GM23338 (cell line): ENCODE measurements around the gene MAPK8IP2. TPM values are rescaled to one million over a fixed set of nuclear protein-coding genes. Genes with fewer than 3 reads are reported as not detected.
A peak's percentile ranks its signal among the peaks of the same experiment; 100 is the strongest.

Experiments
- ATAC-seq: fragments of 200-7000 bp; cut with Tn5 transposase; 3 replicates; pipeline ENCODE4 v1.9.1; 2020
- DNase-seq: peaks from one replicate; pipeline ENCODE4 v3.0.0-alpha.2; 2015; ENCODE audit warnings: low spot score
- H2AFZ ChIP-seq: fragments of 200-600 bp; sonication (generic); 2 replicates; pipeline ENCODE4 v1.8.0; 2016; ENCODE audit warnings: antibody characterized with exemption, mild to moderate bottlenecking, moderate library complexity
- H3F3A ChIP-seq: fragments of 200-600 bp; sonication (generic); replicated peaks from 2 replicates; pipeline ENCODE4 v1.8.0; 2017; ENCODE audit warnings: antibody characterized with exemption, mixed run types, low read depth
- H3K27ac ChIP-seq: fragments of 200-600 bp; sonication (generic); 2 replicates; pipeline ENCODE4 v1.6.1; 2016; ENCODE audit warnings: low read depth
- H3K27me3 ChIP-seq: fragments of 200-600 bp; sonication (generic); 2 replicates; pipeline ENCODE4 v1.8.0; 2016; ENCODE audit warnings: mild to moderate bottlenecking, mixed run types, moderate library complexity; ENCODE audit not compliant: insufficient read depth
- H3K36me3 ChIP-seq: fragments of 200-600 bp; sonication (generic); 2 replicates; pipeline ENCODE4 v1.8.0; 2016; ENCODE audit warnings: mild to moderate bottlenecking; ENCODE audit not compliant: insufficient read depth
- H3K4me1 ChIP-seq: fragments of 200-600 bp; sonication (generic); 2 replicates; pipeline ENCODE4 v1.8.0; 2016; ENCODE audit warnings: mild to moderate bottlenecking, moderate library complexity; ENCODE audit not compliant: insufficient read depth
- H3K4me2 ChIP-seq: fragments of 200-600 bp; sonication (generic); 2 replicates; pipeline ENCODE4 v1.7.1; 2017; ENCODE audit warnings: mixed run types
- H3K4me3 ChIP-seq: fragments of 200-600 bp; sonication (generic); 2 replicates; pipeline ENCODE4 v1.6.1; 2016; ENCODE audit warnings: mixed run types
- H3K79me2 ChIP-seq: fragments of 200-600 bp; sonication (generic); replicated peaks from 2 replicates; pipeline ENCODE4 v1.8.0; 2017; ENCODE audit warnings: mild to moderate bottlenecking; ENCODE audit not compliant: insufficient read depth
- H3K9me2 ChIP-seq: fragments of 200-600 bp; sonication (generic); 2 replicates; pipeline ENCODE4 v1.8.0; 2017; ENCODE audit not compliant: insufficient read depth
- H4K20me1 ChIP-seq: fragments of 200-600 bp; sonication (generic); replicated peaks from 2 replicates; pipeline ENCODE4 v1.8.0; 2017; ENCODE audit warnings: mild to moderate bottlenecking; ENCODE audit not compliant: insufficient read depth
- H3K27ac Mint-ChIP-seq: 2 replicates; pipeline ENCODE4 v1.8.0; 2020; ENCODE audit warnings: inconsistent platforms, mild to moderate bottlenecking, moderate library complexity, mixed read lengths
- H3K27me3 Mint-ChIP-seq: 3 replicates; pipeline ENCODE4 v1.8.0; 2022; ENCODE audit warnings: low read depth, mild to moderate bottlenecking, moderate library complexity, mixed read lengths, inconsistent platforms; ENCODE audit not compliant: insufficient read depth, poor library complexity
- H3K36me3 Mint-ChIP-seq: 3 replicates; pipeline ENCODE4 v1.8.0; 2021; ENCODE audit warnings: low read depth, mild to moderate bottlenecking, inconsistent platforms, moderate library complexity, mixed read lengths
- H3K4me1 Mint-ChIP-seq: 3 replicates; pipeline ENCODE4 v1.8.0; 2020; ENCODE audit warnings: mild to moderate bottlenecking, inconsistent platforms, mixed read lengths
- H3K4me3 Mint-ChIP-seq: 3 replicates; pipeline ENCODE4 v1.8.0; 2021; ENCODE audit warnings: moderate library complexity, mild to moderate bottlenecking, inconsistent platforms, mixed read lengths
- H3K9me3 Mint-ChIP-seq: 3 replicates; pipeline ENCODE4 v1.8.0; 2020; ENCODE audit warnings: moderate library complexity, mild to moderate bottlenecking, inconsistent platforms, mixed read lengths
- CREB1 ChIP-seq: fragments of 250-450 bp; sonication (Bioruptor Pico); IDR thresholded peaks from 2 replicates; pipeline ENCODE4 v1.5.0; 2020; ENCODE audit warnings: low read depth, mild to moderate bottlenecking, moderate library complexity
- EZH2 ChIP-seq: fragments of 200-600 bp; sonication (generic); IDR thresholded peaks from one replicate; pipeline ENCODE4 v1.8.0; 2017; ENCODE audit warnings: antibody characterized with exemption, mild to moderate bottlenecking, low read depth; ENCODE audit not compliant: unreplicated experiment
- ZNF114 ChIP-seq: fragments of 250-450 bp; sonication (Bioruptor Pico); IDR thresholded peaks from 2 replicates; pipeline ENCODE4 v1.5.0; 2020; ENCODE audit warnings: mild to moderate bottlenecking, moderate library complexity
- ZNF331 ChIP-seq: fragments of 250-450 bp; sonication (Bioruptor Pico); IDR thresholded peaks from 2 replicates; pipeline ENCODE4 v1.5.0; 2020; ENCODE audit warnings: low read depth, mild to moderate bottlenecking, moderate library complexity
- polyA plus RNA-seq: library from polyadenylated mRNA; unstranded; fragments of >200 nt; fragmentation: Nextera tagmentation; extraction: Ambion mirVana; gene quantifications from 2 replicates; pipeline ENCODE4 v1.2.1, GENCODE V29; 2016
- total RNA-seq: library from RNA; depleted of rRNA; stranded (reverse); fragments of >200 nt; shearing (Covaris generic); gene quantifications from 2 replicates; pipeline ENCODE4 v1.2.3, GENCODE V29; 2014
- TF ChIP-seq, protein P1 (sequence below), 2 experiments: fragments of 200-600 bp in 1 of 2; sonication (generic) in 1 of 2; conservative IDR thresholded peaks; 2 replicates each; pipeline versions ENCODE4 v1.5.1 to v1.6.1; 2016 to 2017; ENCODE audit warnings: antibody characterized with exemption in 2 of 2, low read depth in 2 of 2, mild to moderate bottlenecking in 2 of 2, moderate library complexity in 1 of 2
- TF ChIP-seq, protein P2 (sequence below): fragments of 250-450 bp; sonication (Bioruptor Pico); IDR thresholded peaks from 2 replicates; pipeline ENCODE4 v1.5.0; 2020; ENCODE audit warnings: mild to moderate bottlenecking, moderate library complexity

MAPK8IP2 gene
- total and polyA plus RNA-seq, 2 experiments from 2014 or later: 0.15 to 3.5 TPM

DNA sequence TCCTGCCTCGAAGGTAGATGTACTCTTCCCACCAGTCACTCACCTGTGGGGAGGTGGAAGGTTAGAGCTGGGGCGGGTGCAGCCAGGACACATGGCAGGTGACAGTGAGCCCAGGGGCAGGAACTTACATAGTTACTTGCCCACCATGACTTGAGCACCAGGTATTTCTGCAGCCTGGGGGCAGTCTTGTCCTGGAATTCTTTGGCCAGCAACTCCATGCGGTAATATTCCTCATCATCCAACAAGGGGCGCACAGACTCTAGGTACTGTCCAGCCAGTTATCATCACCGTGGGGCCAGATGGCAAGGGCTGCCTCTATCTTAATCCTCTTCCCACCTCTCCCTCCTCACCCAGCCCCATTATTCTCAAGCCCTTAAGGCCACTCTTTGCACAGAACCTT, 24.5 kb upstream of the MAPK8IP2 start:
- no peak overlapping the region for H3K4me3 Mint-ChIP-seq
- no peaks in the 10 kb centered on the region for H3K9me3 Mint-ChIP-seq
- H3K27me3 Mint-ChIP-seq: peaks cover 7% of the 10 kb centered on the region
- Histone ChIP-seq H3K4me1 (no peaks in the 10 kb centered on the region), H3K27ac (no peak overlapping the region), H3K4me3 (no peak overlapping the region), H3K4me2 (no peak overlapping the region), H3K9me2 (no peaks in the 10 kb centered on the region), H4K20me1 (peaks cover 2% of the 10 kb centered on the region; the same call in 1 of the 2 replicates), H2AFZ (no peak overlapping the region), H3K36me3 (no peaks in the 10 kb centered on the region), H3F3A (no peaks in the 10 kb centered on the region; the same call in 1 of the 2 replicates), H3K27me3 (no peaks in the 10 kb centered on the region), H3K79me2 (no peaks in the 10 kb centered on the region)
- no peaks in the 10 kb centered on the region for H3K4me1 Mint-ChIP-seq
- H3K27ac Mint-ChIP-seq: no peak overlapping the region
- TF ChIP-seq, protein P1, sequence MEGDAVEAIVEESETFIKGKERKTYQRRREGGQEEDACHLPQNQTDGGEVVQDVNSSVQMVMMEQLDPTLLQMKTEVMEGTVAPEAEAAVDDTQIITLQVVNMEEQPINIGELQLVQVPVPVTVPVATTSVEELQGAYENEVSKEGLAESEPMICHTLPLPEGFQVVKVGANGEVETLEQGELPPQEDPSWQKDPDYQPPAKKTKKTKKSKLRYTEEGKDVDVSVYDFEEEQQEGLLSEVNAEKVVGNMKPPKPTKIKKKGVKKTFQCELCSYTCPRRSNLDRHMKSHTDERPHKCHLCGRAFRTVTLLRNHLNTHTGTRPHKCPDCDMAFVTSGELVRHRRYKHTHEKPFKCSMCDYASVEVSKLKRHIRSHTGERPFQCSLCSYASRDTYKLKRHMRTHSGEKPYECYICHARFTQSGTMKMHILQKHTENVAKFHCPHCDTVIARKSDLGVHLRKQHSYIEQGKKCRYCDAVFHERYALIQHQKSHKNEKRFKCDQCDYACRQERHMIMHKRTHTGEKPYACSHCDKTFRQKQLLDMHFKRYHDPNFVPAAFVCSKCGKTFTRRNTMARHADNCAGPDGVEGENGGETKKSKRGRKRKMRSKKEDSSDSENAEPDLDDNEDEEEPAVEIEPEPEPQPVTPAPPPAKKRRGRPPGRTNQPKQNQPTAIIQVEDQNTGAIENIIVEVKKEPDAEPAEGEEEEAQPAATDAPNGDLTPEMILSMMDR (conservative IDR thresholded peaks at IDR 0.05; ENCODE audit: low read depth in 2 of 2): peak; percentile 54 to 84
- no peak for TF ChIP-seq ZNF114 (CRISPR knock-in tag)
- ATAC-seq: peak; percentile 46
- peaks cover 23% of the 10 kb centered on the region for H3K36me3 Mint-ChIP-seq
- DNase-seq: peak; percentile 78

DNA sequence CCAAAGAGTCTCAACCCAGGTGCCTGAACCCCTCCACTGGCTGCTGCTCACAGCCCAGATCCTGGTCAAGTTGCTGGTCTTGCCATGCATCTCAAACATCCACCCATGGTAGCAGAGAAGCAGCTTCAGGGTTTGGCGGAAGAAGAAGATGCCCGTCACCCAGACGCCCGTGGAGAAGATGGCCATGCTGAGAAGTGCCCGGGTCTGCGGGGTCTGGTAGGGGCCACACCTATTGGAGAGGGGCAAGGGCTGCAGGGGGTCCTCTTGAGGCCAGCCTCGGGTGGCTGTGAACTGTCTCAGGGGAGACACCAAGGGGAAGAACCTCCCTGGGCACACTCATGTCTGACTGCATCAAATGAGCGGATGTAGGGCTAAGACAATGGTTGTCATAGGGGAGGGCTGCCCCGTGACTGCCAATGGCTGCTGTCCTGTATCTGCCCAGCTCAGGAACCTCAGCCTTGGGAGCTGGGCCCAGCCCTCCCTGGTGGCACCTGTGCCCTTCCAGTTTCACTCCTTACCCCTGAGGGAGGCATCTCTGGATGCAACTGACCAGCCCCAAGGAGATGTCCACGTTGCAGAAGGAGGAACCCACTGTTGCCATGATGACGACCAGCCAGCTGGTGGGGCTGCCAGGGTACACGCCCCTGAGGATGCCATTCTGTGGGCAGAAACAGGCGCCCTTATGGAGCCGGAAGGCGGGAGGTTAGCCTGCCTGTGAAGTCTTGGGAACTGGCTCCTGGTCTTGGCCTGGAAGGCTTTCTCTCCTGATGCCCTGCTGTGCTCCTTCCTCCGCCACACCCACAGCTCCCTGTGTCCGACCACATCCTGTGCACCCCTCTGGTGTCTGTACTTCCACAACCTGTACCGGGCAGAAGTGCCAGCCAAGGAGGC, 23.5 kb upstream of the MAPK8IP2 start:
- H3K4me1 Mint-ChIP-seq: no peaks in the 10 kb centered on the region
- Histone ChIP-seq H3K9me2 (no peaks in the 10 kb centered on the region), H3K36me3 (no peaks in the 10 kb centered on the region), H3K27me3 (no peaks in the 10 kb centered on the region), H2AFZ (peak overlapping the region; percentile 72; the same call in 1 of the 2 replicates), H3F3A (peaks cover 6% of the 10 kb centered on the region), H3K4me2 (peak overlapping the region; percentile 74), H3K79me2 (no peaks in the 10 kb centered on the region), H3K4me3 (peak overlapping the region; percentile 51), H3K27ac (no peak overlapping the region), H4K20me1 (peaks cover 3% of the 10 kb centered on the region; the same call in 1 of the 2 replicates), H3K4me1 (no peaks in the 10 kb centered on the region; the same call in 1 of the 2 replicates)
- no peak for ATAC-seq
- peaks cover 18% of the 10 kb centered on the region; the same call in 2 of the 3 replicates for H3K36me3 Mint-ChIP-seq
- no peak overlapping the region for H3K27ac Mint-ChIP-seq
- TF ChIP-seq CREB1 (CRISPR knock-in tag): no peak
- DNase-seq: no peak
- no peaks in the 10 kb centered on the region for H3K9me3 Mint-ChIP-seq
- no peak overlapping the region for H3K4me3 Mint-ChIP-seq
- peaks cover 9% of the 10 kb centered on the region for H3K27me3 Mint-ChIP-seq

DNA sequence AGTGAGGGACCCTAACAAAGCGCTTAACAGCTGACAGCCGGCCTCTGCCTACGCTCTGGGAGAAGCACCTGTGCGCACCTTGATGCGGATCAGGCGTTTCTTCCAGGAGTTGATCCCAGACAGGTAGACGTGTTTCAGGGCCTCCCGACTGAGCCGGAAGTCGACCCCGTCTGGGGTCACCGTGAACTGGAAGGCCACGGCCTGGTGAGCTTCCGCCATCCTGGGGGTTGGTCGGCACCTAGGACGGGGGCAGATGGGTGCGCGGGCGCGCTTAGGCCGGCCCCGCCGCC, 23.0 kb upstream of the MAPK8IP2 start:
- Histone ChIP-seq H3K9me2 (no peaks in the 10 kb centered on the region), H3K27ac (no peak overlapping the region), H3K27me3 (no peaks in the 10 kb centered on the region), H2AFZ (peak overlapping the region; percentile 72; the same call in 1 of the 2 replicates), H3K4me2 (peak overlapping the region; percentile 74), H4K20me1 (peaks cover 3% of the 10 kb centered on the region; the same call in 1 of the 2 replicates), H3F3A (peaks cover 6% of the 10 kb centered on the region), H3K4me3 (peak overlapping the region; percentile 51), H3K36me3 (no peaks in the 10 kb centered on the region), H3K79me2 (no peaks in the 10 kb centered on the region), H3K4me1 (no peaks in the 10 kb centered on the region; the same call in 1 of the 2 replicates)
- Mint-ChIP-seq H3K27ac (no peak overlapping the region), H3K27me3 (peaks cover 9% of the 10 kb centered on the region), H3K36me3 (peaks cover 12% of the 10 kb centered on the region; the same call in 1 of the 3 replicates), H3K4me1 (no peaks in the 10 kb centered on the region), H3K4me3 (no peak overlapping the region), H3K9me3 (no peaks in the 10 kb centered on the region)
- ATAC-seq (no peak), DNase-seq (peak; percentile 58)
- TF ChIP-seq CREB1 (CRISPR knock-in tag) (no peak), EZH2 (no peak), ZNF331 (CRISPR knock-in tag) (no peak)
- TF ChIP-seq, protein P2, sequence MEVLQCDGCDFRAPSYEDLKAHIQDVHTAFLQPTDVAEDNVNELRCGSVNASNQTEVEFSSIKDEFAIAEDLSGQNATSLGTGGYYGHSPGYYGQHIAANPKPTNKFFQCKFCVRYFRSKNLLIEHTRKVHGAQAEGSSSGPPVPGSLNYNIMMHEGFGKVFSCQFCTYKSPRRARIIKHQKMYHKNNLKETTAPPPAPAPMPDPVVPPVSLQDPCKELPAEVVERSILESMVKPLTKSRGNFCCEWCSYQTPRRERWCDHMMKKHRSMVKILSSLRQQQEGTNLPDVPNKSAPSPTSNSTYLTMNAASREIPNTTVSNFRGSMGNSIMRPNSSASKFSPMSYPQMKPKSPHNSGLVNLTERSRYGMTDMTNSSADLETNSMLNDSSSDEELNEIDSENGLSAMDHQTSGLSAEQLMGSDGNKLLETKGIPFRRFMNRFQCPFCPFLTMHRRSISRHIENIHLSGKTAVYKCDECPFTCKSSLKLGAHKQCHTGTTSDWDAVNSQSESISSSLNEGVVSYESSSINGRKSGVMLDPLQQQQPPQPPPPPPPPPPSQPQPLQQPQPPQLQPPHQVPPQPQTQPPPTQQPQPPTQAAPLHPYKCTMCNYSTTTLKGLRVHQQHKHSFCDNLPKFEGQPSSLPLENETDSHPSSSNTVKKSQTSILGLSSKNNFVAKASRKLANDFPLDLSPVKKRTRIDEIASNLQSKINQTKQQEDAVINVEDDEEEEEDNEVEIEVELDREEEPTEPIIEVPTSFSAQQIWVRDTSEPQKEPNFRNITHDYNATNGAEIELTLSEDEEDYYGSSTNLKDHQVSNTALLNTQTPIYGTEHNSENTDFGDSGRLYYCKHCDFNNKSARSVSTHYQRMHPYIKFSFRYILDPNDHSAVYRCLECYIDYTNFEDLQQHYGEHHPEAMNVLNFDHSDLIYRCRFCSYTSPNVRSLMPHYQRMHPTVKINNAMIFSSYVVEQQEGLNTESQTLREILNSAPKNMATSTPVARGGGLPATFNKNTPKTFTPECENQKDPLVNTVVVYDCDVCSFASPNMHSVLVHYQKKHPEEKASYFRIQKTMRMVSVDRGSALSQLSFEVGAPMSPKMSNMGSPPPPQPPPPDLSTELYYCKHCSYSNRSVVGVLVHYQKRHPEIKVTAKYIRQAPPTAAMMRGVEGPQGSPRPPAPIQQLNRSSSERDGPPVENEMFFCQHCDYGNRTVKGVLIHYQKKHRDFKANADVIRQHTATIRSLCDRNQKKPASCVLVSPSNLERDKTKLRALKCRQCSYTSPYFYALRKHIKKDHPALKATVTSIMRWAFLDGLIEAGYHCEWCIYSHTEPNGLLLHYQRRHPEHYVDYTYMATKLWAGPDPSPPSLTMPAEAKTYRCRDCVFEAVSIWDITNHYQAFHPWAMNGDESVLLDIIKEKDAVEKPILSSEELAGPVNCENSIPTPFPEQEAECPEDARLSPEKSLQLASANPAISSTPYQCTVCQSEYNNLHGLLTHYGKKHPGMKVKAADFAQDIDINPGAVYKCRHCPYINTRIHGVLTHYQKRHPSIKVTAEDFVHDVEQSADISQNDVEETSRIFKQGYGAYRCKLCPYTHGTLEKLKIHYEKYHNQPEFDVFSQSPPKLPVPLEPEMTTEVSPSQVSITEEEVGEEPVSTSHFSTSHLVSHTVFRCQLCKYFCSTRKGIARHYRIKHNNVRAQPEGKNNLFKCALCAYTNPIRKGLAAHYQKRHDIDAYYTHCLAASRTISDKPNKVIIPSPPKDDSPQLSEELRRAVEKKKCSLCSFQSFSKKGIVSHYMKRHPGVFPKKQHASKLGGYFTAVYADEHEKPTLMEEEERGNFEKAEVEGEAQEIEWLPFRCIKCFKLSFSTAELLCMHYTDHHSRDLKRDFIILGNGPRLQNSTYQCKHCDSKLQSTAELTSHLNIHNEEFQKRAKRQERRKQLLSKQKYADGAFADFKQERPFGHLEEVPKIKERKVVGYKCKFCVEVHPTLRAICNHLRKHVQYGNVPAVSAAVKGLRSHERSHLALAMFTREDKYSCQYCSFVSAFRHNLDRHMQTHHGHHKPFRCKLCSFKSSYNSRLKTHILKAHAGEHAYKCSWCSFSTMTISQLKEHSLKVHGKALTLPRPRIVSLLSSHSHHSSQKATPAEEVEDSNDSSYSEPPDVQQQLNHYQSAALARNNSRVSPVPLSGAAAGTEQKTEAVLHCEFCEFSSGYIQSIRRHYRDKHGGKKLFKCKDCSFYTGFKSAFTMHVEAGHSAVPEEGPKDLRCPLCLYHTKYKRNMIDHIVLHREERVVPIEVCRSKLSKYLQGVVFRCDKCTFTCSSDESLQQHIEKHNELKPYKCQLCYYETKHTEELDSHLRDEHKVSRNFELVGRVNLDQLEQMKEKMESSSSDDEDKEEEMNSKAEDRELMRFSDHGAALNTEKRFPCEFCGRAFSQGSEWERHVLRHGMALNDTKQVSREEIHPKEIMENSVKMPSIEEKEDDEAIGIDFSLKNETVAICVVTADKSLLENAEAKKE (CRISPR knock-in tag): no peak
